ENCODE measurements around the gene CARD14. TPM values are rescaled to one million over a fixed set of nuclear protein-coding genes. Genes with fewer than 3 reads are reported as not detected.

Gene CARD14
- total RNA-seq, 1 experiment from 2014 or later, result not detected

GRCh38 chr17:80153004-80153403, 16.8 kb upstream of the CARD14 start:
- ATAC-seq (no peak), DNase-seq (ENCODE audit: low read depth, low spot score) (no peak)
- TF ChIP-seq, protein P1, sequence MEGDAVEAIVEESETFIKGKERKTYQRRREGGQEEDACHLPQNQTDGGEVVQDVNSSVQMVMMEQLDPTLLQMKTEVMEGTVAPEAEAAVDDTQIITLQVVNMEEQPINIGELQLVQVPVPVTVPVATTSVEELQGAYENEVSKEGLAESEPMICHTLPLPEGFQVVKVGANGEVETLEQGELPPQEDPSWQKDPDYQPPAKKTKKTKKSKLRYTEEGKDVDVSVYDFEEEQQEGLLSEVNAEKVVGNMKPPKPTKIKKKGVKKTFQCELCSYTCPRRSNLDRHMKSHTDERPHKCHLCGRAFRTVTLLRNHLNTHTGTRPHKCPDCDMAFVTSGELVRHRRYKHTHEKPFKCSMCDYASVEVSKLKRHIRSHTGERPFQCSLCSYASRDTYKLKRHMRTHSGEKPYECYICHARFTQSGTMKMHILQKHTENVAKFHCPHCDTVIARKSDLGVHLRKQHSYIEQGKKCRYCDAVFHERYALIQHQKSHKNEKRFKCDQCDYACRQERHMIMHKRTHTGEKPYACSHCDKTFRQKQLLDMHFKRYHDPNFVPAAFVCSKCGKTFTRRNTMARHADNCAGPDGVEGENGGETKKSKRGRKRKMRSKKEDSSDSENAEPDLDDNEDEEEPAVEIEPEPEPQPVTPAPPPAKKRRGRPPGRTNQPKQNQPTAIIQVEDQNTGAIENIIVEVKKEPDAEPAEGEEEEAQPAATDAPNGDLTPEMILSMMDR (IDR thresholded peaks at IDR 0.05), result no peak
- no peak for TF ChIP-seq REST (IDR thresholded peaks at IDR 0.05; ENCODE audit: insufficient read depth in 1 of 2, low read depth in 2 of 2, low read length in 1 of 2)
- TF ChIP-seq POLR2AphosphoS5 (IDR thresholded peaks at IDR 0.05; ENCODE audit: low read depth, low read length), result no peak
- no peak for TF ChIP-seq SIN3A (IDR thresholded peaks at IDR 0.05; ENCODE audit: borderline replicate concordance, insufficient read depth, low read depth, low read length)
- TF ChIP-seq TCF7L2 (IDR thresholded peaks at IDR 0.05; ENCODE audit: low read depth, low read length), result no peak
- CTCF ChIA-PET, result no interaction called here
- H3K27ac ChIP-seq (ENCODE audit: low read length), result no peak overlapping the region
- intact Hi-C loops (cut with micrococcal nuclease; ENCODE audit: unreplicated experiment) (no loop called here), in situ Hi-C loops (cut with HindIII; ENCODE audit: low pct_unique_long_range_greater_than_20kb, low sequenced_read_pairs) (no loop called here)
- no peak overlapping the region for H3K4me3 ChIP-seq (ENCODE audit: low read depth in 2 of 2, low read length in 2 of 2)
- no peaks in the 10 kb centered on the region for H3K4me1 ChIP-seq (ENCODE audit: control insufficient read depth, insufficient read depth, low read length)
- no peaks in the 10 kb centered on the region for H3K36me3 ChIP-seq (ENCODE audit: control insufficient read depth, insufficient read depth, low read length)
- H3K9me3 ChIP-seq (ENCODE audit: control insufficient read depth, insufficient read depth, low read depth, low read length), result peaks cover 8% of the 10 kb centered on the region; the same call in 1 of the 2 replicates
- POLR2A ChIA-PET, result no interaction called here
- no TSS peak for BruUV-seq (replicated peaks)
- no peaks in the 10 kb centered on the region for H3K27me3 ChIP-seq (ENCODE audit: control insufficient read depth, insufficient read depth, low read length)

DNA sequence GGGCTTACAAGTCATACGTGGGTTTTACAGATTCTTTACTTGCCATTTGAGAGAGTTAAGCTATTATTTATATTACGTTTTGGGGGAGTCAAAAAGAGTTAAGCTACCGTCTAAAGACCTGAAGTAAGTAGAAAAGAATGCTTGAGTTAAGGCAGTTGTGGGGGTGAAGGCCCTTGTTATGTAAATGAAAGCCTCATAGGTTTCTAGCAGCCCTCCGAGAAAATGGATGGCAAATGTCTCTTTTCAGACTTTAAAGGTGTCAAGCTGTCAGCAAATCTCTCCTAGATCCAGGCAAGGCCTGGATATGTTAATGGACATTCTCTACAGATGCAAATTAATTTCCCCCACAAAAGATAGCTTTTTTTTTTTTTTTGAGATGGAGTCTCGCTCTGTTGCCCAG, 15.7 kb upstream of the CARD14 start:
- ChIA-PET POLR2A (no interaction called here), CTCF (no interaction called here)

More for the DNA sequence above, 15.7 kb upstream of the CARD14 start:
- H3K9me3 ChIP-seq (ENCODE audit: control insufficient read depth, insufficient read depth, low read depth, low read length), result peaks cover 8% of the 10 kb centered on the region; the same call in 1 of the 2 replicates
- BruUV-seq (replicated peaks), result no TSS peak
- no peaks in the 10 kb centered on the region for H3K36me3 ChIP-seq (ENCODE audit: control insufficient read depth, insufficient read depth, low read length)
- intact Hi-C loops (cut with micrococcal nuclease; ENCODE audit: unreplicated experiment) (no loop called here), in situ Hi-C loops (cut with HindIII; ENCODE audit: low pct_unique_long_range_greater_than_20kb, low sequenced_read_pairs) (no loop called here)
- H3K4me1 ChIP-seq (ENCODE audit: control insufficient read depth, insufficient read depth, low read length), result no peaks in the 10 kb centered on the region
- no peak overlapping the region for H3K27ac ChIP-seq (ENCODE audit: low read length)
- no peak for TF ChIP-seq REST (IDR thresholded peaks at IDR 0.05; ENCODE audit: insufficient read depth in 1 of 2, low read depth in 2 of 2, low read length in 1 of 2)
- TF ChIP-seq SIN3A (IDR thresholded peaks at IDR 0.05; ENCODE audit: borderline replicate concordance, insufficient read depth, low read depth, low read length), result no peak
- TF ChIP-seq POLR2AphosphoS5 (IDR thresholded peaks at IDR 0.05; ENCODE audit: low read depth, low read length), result no peak
- TF ChIP-seq TCF7L2 (IDR thresholded peaks at IDR 0.05; ENCODE audit: low read depth, low read length), result no peak
- TF ChIP-seq, protein P1 (IDR thresholded peaks at IDR 0.05), result no peak
- no peaks in the 10 kb centered on the region for H3K27me3 ChIP-seq (ENCODE audit: control insufficient read depth, insufficient read depth, low read length)
- ATAC-seq, result no peak
- H3K4me3 ChIP-seq (ENCODE audit: low read depth in 2 of 2, low read length in 2 of 2), result no peak overlapping the region
- DNase-seq (ENCODE audit: low read depth, low spot score), result no peak
